GM12864 (cell line): ENCODE data around the gene CCDC171.
A peak's percentile ranks its signal among the peaks of the same experiment; 100 is the strongest.

Experiments
- DNase-seq: peaks from one replicate; pipeline ENCODE4 v3.0.0-alpha.2; 2011; ENCODE audit warnings: low read depth
- H3K4me3 ChIP-seq: 2 replicates; pipeline ENCODE4 v1.5.1; 2011; ENCODE audit warnings: mild to moderate bottlenecking, low read depth, low read length, control low read depth
- TF ChIP-seq, protein P1 (sequence below): IDR thresholded peaks from 2 replicates; pipeline ENCODE4 v1.5.1; 2011; ENCODE audit warnings: low read depth, mild to moderate bottlenecking, moderate library complexity, low read length, control low read depth, inconsistent platforms; ENCODE audit errors: missing control alignments

CCDC171 gene

DNA sequence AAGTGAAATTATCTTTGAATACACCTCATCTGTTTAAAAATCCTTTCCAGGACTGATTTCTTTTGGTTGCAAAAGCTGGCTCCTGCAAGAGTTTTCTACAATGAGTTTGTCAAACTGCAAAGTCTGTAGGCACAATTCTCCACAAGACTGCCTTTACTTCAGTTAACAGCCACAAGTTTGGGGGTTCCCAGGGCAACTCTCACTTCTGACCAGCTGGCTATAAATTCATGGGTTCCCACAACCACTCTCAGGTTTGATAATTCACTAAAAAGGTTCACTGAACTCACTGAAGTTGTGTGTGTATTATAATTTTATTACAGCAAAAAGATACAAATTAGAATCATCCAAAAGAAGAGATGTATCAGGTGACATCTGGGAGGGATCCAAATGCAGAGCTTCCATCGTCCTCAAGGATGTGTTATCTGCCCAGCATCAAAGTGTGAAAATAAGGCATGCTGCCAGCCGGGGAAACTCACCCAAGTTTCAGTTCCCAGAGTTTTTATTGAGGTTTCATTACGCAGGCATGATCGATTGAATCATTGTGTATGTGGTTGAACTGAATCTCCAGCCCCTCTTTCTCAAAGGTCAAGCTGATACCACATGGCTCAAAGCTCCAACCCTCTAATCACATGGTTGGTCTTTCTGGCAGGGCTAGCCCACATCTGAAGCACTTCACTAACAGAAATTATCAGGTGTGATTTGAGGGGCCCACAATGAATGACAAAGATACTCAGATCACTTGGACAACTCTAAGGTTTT lies 23.1 kb upstream of the CCDC171 start:
- H3K4me3 ChIP-seq, result no peak overlapping the region
- DNase-seq, result peak; percentile 59

DNA sequence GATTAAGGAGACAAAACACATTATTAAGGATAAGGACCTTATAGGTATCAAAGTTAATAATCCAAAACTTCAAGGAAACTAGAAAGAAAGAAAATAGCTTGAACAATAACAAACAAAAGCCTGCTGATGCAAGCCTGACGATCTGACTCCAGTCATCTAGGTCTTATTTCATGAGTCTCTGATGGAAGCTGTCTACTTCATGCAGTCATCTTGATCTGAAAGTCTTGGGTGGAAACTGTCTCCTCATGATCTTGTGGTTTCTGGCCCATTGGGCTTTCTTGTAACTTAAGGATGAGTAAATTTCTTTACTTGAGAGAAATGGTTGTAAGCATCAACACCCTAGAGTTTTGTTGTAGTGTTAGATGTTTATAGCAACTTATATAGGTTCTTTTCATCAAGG lies 21.5 kb upstream of the CCDC171 start:
- no peak overlapping the region for H3K4me3 ChIP-seq
- no peak for DNase-seq
- TF ChIP-seq, protein P1, sequence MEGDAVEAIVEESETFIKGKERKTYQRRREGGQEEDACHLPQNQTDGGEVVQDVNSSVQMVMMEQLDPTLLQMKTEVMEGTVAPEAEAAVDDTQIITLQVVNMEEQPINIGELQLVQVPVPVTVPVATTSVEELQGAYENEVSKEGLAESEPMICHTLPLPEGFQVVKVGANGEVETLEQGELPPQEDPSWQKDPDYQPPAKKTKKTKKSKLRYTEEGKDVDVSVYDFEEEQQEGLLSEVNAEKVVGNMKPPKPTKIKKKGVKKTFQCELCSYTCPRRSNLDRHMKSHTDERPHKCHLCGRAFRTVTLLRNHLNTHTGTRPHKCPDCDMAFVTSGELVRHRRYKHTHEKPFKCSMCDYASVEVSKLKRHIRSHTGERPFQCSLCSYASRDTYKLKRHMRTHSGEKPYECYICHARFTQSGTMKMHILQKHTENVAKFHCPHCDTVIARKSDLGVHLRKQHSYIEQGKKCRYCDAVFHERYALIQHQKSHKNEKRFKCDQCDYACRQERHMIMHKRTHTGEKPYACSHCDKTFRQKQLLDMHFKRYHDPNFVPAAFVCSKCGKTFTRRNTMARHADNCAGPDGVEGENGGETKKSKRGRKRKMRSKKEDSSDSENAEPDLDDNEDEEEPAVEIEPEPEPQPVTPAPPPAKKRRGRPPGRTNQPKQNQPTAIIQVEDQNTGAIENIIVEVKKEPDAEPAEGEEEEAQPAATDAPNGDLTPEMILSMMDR, result no peak

More for the DNA sequence above, 23.1 kb upstream of the CCDC171 start:
- TF ChIP-seq, protein P1, result no peak

DNA sequence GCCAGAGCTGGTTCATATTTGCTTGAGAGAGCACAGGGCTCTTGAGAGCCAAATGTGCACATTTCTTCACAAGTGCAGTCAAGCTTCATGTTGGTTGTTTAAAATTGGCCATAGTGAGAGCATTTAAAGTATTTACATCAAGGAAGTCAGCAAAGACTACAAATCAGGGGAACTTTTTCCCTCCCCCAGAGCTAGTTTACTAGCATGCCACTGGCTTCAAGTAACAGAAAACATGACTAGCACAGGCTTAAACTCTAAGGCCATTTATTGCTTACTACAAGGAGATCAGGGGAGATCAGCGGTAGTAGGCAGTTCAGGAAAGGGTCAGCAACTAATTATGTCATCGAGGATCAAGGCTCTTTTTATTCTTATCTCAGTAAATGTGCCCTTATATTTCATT lies 11.0 kb upstream of the CCDC171 start:
- TF ChIP-seq, protein P1, result no peak
- no peak overlapping the region for H3K4me3 ChIP-seq
- DNase-seq, result no peak

DNA sequence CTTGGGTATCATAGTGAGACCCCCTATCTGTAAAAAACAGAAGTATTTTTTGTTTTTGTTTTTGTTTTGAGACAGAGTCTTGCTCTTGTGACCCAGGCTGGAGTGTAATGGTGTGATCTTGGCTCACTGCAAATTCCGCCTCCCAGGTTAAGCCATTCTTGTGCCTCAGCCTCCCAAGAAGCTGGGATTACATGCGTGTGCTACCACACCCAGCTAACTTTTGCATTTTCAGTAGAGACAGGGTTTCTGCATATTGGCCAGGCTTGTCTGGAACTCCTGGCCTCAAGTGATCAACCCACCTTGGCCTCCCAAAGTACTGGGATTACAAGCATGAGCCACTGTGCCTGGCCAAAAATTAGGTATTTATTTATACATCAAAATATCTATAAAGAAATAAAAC lies 10.2 kb upstream of the CCDC171 start:
- TF ChIP-seq, protein P1, result no peak
- H3K4me3 ChIP-seq, result no peak overlapping the region
- no peak for DNase-seq

DNA sequence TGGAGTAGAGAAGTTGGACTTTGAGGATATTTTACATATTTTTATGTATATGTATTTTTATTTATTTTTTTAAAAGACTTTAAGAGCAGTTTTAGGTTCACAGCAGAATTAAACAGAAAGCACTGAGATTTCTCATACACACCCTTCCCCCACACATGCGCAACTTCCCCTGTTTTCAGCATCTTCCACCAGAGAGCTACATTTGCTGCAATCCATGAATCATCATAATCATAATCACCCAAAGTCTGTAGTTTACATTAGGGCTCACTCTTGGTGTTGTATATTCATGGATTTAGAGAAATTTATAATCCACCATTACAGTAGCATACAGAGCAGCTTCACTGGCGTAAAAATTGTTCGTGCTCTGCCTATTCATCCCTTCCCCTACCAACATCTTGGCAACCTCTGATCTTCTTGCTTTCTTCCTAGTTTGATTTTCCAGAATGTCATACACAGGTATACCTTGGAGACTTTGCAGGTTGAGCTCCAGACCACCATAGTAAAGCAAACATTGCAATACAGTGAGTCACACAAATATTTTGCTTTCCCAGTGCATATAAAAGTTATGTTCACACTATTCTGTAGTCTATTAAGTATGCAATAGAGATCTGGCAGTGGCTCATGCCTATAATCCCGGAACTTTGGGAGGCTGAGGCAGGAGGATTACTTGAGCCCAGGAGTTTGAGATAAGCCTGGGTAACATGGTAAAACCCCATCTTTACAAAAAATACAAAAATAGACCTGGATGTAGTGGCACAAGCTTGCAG lies 9.6 kb upstream of the CCDC171 start:
- no peak overlapping the region for H3K4me3 ChIP-seq
- TF ChIP-seq, protein P1, result no peak
- no peak for DNase-seq

DNA sequence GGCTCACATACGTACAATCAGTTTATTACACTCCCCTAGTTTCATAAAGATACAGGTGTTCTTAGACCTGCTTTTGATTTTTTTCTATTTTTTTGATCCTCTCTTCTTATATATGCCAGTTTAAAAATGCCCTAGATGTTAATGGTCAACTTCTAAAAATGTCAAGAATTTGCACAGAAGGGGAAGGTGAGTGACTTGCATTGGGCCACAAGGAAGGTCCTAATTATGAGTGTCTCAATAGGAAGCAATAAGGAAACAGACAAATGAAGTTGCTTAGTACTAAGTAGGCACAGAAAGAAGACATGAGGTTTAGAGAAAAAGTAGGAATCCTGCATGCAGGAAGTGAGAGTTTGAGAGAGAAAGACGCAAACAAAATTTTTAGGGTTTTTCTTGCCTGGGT lies 3.2 kb upstream of the CCDC171 start:
- no peak overlapping the region for H3K4me3 ChIP-seq
- TF ChIP-seq, protein P1, result no peak
- no peak for DNase-seq

DNA sequence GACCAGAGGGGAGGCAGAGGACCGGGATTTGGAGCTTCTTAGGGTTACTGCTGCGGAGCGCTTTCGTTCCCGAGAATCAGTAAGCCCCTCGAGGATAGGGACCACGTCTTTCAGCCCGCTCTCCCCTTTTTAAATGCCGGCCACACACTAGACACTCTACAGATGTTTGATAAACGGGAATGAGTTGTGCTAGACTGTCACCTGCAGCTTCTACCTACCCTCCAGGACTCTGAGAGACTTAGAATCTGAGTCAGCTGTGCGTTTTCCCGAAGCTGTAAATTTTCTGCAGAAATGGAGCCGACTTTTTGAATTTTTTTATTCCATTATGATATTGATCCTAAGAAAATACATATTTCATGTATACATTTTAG lies 670 bp downstream of the CCDC171 start:
- H3K4me3 ChIP-seq, result peak overlapping the region; percentile 90
- TF ChIP-seq, protein P1, result no peak
- DNase-seq, result no peak
